HepG2 (cell line): Measurements from ENCODE around the gene SHE. TPM values are rescaled to one million over a fixed set of nuclear protein-coding genes. Genes with fewer than 3 reads are reported as not detected.

Experiments
- ATAC-seq: fragments of 200-7000 bp; cut with Tn5 transposase; 3 replicates; pipeline ENCODE4 v1.9.1; 2020; ENCODE audit warnings: mild to moderate bottlenecking, moderate library complexity
- BruUV-seq: library from RNA; stranded (reverse); fragments of 400-500 nt; replicated peaks from 2 replicates; lab custom pipeline; 2021; lab: Mats Ljungman, UMichigan
- CTCF ChIA-PET: fragments of 300-600 bp; formaldehyde crosslinking; extraction: SDS; loops from one replicate; lab custom pipeline; 2021; ENCODE audit warnings: low total read pairs, inconsistent platforms, low intra/inter-chr PET ratio; lab: Yijun Ruan, JAX
- POLR2A ChIA-PET: fragments of 350-600 bp; sonication (Branson Sonifier 250); formaldehyde crosslinking; loops from one replicate; lab custom pipeline; 2020; ENCODE audit warnings: antibody characterized with exemption, inconsistent platforms; lab: Yijun Ruan, JAX
- DNase-seq: peaks from one replicate; pipeline ENCODE4 v3.0.0-alpha.2; 2015; ENCODE audit warnings: low spot score
- FAIRE-seq: peaks from 3 replicates; lab custom pipeline; 2011; peaks lifted over from hg19 to GRCh38; lab: Jason Lieb, UNC
- H2AFZ ChIP-seq: one replicate; pipeline ENCODE4 v1.6.1; 2011; ENCODE audit warnings: low read length, inconsistent platforms
- H3K27ac ChIP-seq: fragments of 300-600 bp; 3 replicates; pipeline ENCODE4 v1.8.0; 2011; ENCODE audit warnings: mixed run types, mild to moderate bottlenecking, mixed read lengths, low read length, inconsistent platforms; ENCODE audit not compliant: insufficient read depth; ENCODE audit errors: extremely low read length
- H3K27me3 ChIP-seq, 2 experiments: fragments of 200-600 bp in 1 of 2; 2 replicates in 1 of 2; 3 replicates in 1 of 2; pipeline versions ENCODE4 v1.6.0 to v1.8.0; 2011; ENCODE audit warnings: low read length in 2 of 2, mild to moderate bottlenecking in 2 of 2, moderate library complexity in 2 of 2, inconsistent platforms in 1 of 2; ENCODE audit not compliant: insufficient read depth in 2 of 2, control insufficient read depth in 1 of 2
- H3K36me3 ChIP-seq, 2 experiments: fragments of 200-600 bp in 1 of 2; replicated peaks in 1 of 2; 2 replicates in 1 of 2; 3 replicates in 1 of 2; pipeline versions ENCODE4 v1.5.1 to v1.8.0; 2011; ENCODE audit warnings: low read length in 2 of 2, inconsistent platforms in 1 of 2; ENCODE audit not compliant: insufficient read depth in 2 of 2, control insufficient read depth in 1 of 2
- H3K4me1 ChIP-seq: 2 replicates; pipeline ENCODE4 v1.5.1; 2012; ENCODE audit warnings: low read length, inconsistent platforms; ENCODE audit not compliant: insufficient read depth
- H3K4me2 ChIP-seq: 2 replicates; pipeline ENCODE4 v1.6.0; 2011; ENCODE audit warnings: low read depth, low read length, inconsistent platforms
- H3K4me3 ChIP-seq, 3 experiments: fragments of 200-600 bp in 1 of 3; sonication (generic), shearing (Covaris generic) in 1 of 3; replicated peaks in 1 of 3; 2 replicates each; pipeline ENCODE4 v1.5.1; 2011 to 2016; ENCODE audit warnings: low read length in 3 of 3, inconsistent platforms in 2 of 3, low read depth in 2 of 3, mild to moderate bottlenecking in 2 of 3, control low read depth in 1 of 3, mixed read lengths in 1 of 3; ENCODE audit not compliant: insufficient read depth in 1 of 3
- H3K79me2 ChIP-seq: one replicate; pipeline ENCODE4 v1.6.1; 2011; ENCODE audit warnings: low read length, inconsistent platforms; ENCODE audit not compliant: insufficient read depth
- H3K9ac ChIP-seq: 2 replicates; pipeline ENCODE4 v1.6.0; 2011; ENCODE audit warnings: mild to moderate bottlenecking, low read depth, low read length, inconsistent platforms; ENCODE audit not compliant: insufficient read depth
- H3K9me3 ChIP-seq: 2 replicates; pipeline ENCODE4 v1.5.1; 2012; ENCODE audit warnings: mild to moderate bottlenecking, low read length
- H4K20me1 ChIP-seq: 2 replicates; pipeline ENCODE4 v1.6.0; 2011; ENCODE audit warnings: inconsistent platforms, mild to moderate bottlenecking, low read length, moderate library complexity; ENCODE audit not compliant: insufficient read depth
- CCAR2 ChIP-seq: fragments of 200-400 bp; formaldehyde crosslinking; optimal IDR thresholded peaks from 2 replicates; pipeline ENCODE3; 2018; ENCODE audit warnings: low read depth, mild to moderate bottlenecking, low read length, moderate library complexity
- ESRRA ChIP-seq: sonication (generic); formaldehyde crosslinking; IDR thresholded peaks from 2 replicates; pipeline ENCODE4 v1.5.1; 2020; ENCODE audit warnings: mild to moderate bottlenecking, low read depth, missing genetic modification reagents
- FOXA3 ChIP-seq: IDR thresholded peaks from 2 replicates; pipeline ENCODE4 v1.6.1; 2016; ENCODE audit warnings: missing genetic modification reagents, missing compliant biosample characterization
- GABPA ChIP-seq, 2 experiments: IDR thresholded peaks; 2 replicates each; pipeline ENCODE4 v1.6.1; 2011 to 2016; ENCODE audit warnings: low read depth in 2 of 2, low read length in 1 of 2, missing biosample characterization in 1 of 2, missing genetic modification characterization in 1 of 2
- GFI1 ChIP-seq: sonication (generic); formaldehyde crosslinking; IDR thresholded peaks from 2 replicates; pipeline ENCODE4 v1.5.0; 2020; ENCODE audit warnings: missing genetic modification reagents, mild to moderate bottlenecking, borderline replicate concordance
- GLI4 ChIP-seq: sonication (generic); formaldehyde crosslinking; IDR thresholded peaks from 2 replicates; pipeline ENCODE4 v1.5.1; 2020; ENCODE audit warnings: missing genetic modification reagents, mild to moderate bottlenecking, moderate library complexity, borderline replicate concordance
- NFKBIZ ChIP-seq: IDR thresholded peaks from 2 replicates; pipeline ENCODE4 v1.6.1; 2018; ENCODE audit warnings: missing genetic modification reagents, missing compliant biosample characterization
- NR2F2 ChIP-seq: IDR thresholded peaks from 2 replicates; pipeline ENCODE4 v1.6.1; 2012; ENCODE audit warnings: low read depth, inconsistent platforms, borderline replicate concordance
- PATZ1 ChIP-seq: sonication (generic); formaldehyde crosslinking; IDR thresholded peaks from 2 replicates; pipeline ENCODE4 v1.4.0; 2020; ENCODE audit warnings: missing genetic modification reagents
- PAXIP1 ChIP-seq: sonication (generic); formaldehyde crosslinking; conservative IDR thresholded peaks from 2 replicates; pipeline ENCODE4 v1.4.0; 2020; ENCODE audit warnings: mild to moderate bottlenecking, missing genetic modification reagents, moderate library complexity
- SOX6 ChIP-seq, 2 experiments: fragments of 450-650 bp in 1 of 2; sonication (generic) in 1 of 2; formaldehyde crosslinking in 1 of 2; IDR thresholded peaks; 2 replicates each; pipeline versions ENCODE4 v1.4.0 to v1.6.1; 2017 to 2020; ENCODE audit warnings: antibody characterized with exemption in 1 of 2, mild to moderate bottlenecking in 1 of 2, missing genetic modification reagents in 1 of 2
- SP1 ChIP-seq, 2 experiments: fragments of 450-650 bp in 1 of 2; sonication (generic) in 1 of 2; formaldehyde crosslinking in 1 of 2; IDR thresholded peaks; 2 replicates each; pipeline versions ENCODE4 v1.4.0 to v1.6.1; 2016 to 2020; ENCODE audit warnings: missing genetic modification reagents in 1 of 2
- ZBTB21 ChIP-seq: sonication (generic); formaldehyde crosslinking; IDR thresholded peaks from 2 replicates; pipeline ENCODE4 v1.4.0; 2020; ENCODE audit warnings: missing genetic modification reagents
- ZNF17 ChIP-seq: sonication (generic); formaldehyde crosslinking; IDR thresholded peaks from 2 replicates; pipeline ENCODE4 v1.5.0; 2020; ENCODE audit warnings: mild to moderate bottlenecking, missing genetic modification reagents
- ZNF549 ChIP-seq: sonication (generic); formaldehyde crosslinking; IDR thresholded peaks from 2 replicates; pipeline ENCODE4 v1.5.0; 2020; ENCODE audit warnings: missing genetic modification reagents
- WGBS: methylation state at CpG from one replicate; pipeline ENCODE4 v1.1.6; 2017; ENCODE audit warnings: low lambda C conversion rate; 5-methylcytosine and 5-hydroxymethylcytosine counted together
- in situ Hi-C: cut with HindIII; loops from 2 replicates; pipeline ENCODE4 v1.10.0; 2017; ENCODE audit warnings: low pct_unique_long_range_greater_than_20kb; ENCODE audit not compliant: extremely low pct_ligation_motif_present
- intact Hi-C: fragments of 100-400 bp; cut with micrococcal nuclease; formaldehyde crosslinking; loops from one replicate; pipeline ENCODE4 v1.10.0; 2022; ENCODE audit not compliant: unreplicated experiment
- polyA plus RNA-seq, 8 experiments: library from polyadenylated mRNA; depleted of rRNA in 3 of 8; stranded (reverse) in 7 of 8; unstranded in 1 of 8; fragments of >200 nt; fragmentation: Illumina TruSeq in 4 of 8; extraction: Trizol in 4 of 8; gene quantifications; 2 replicates each; pipeline versions ENCODE4 v1.2.1 to v1.2.3, GENCODE V29; 2011 to 2016; ENCODE audit warnings: low read depth in 4 of 8, missing spikeins in 1 of 8, mixed read lengths in 1 of 8; ENCODE audit not compliant: insufficient read depth in 1 of 8
- total RNA-seq, 5 experiments: library from RNA; depleted of rRNA; stranded (reverse); fragments of >200 nt; fragmentation: Illumina TruSeq; extraction: Trizol; gene quantifications; 2 replicates each; pipeline ENCODE4 v1.2.3, GENCODE V29; 2016; ENCODE audit warnings: low read depth in 1 of 5
- TF ChIP-seq, protein P1 (sequence below): IDR thresholded peaks from 2 replicates; pipeline ENCODE4 v1.6.1; 2018; ENCODE audit warnings: missing genetic modification reagents, mild to moderate bottlenecking, missing compliant biosample characterization

The SHE gene
- total and polyA plus RNA-seq, 2 of the 13 experiments (the other 11 are each of a cell fraction or from before 2014, with no cell fraction given), result not detected

- peak overlapping the region; percentile 29 for H3K4me2 ChIP-seq
- POLR2A ChIA-PET, result no interaction called here
- H3K4me3 ChIP-seq, result no peak overlapping the region
- FAIRE-seq (no peak), DNase-seq (no peak), ATAC-seq (peak; percentile 67)
- no TSS peak for BruUV-seq
- H3K27ac ChIP-seq, result no peak overlapping the region
- in situ Hi-C loops, result no loop called here
- WGBS, result 13% methylated on average over 5 of the region's 5 CpGs
- H4K20me1 ChIP-seq, result no peaks in the 10 kb centered on the region
- no peaks in the 10 kb centered on the region for H3K79me2 ChIP-seq
- H2AFZ ChIP-seq, result no peak overlapping the region
- peaks cover 2 to 40% of the 10 kb centered on the region in 2 experiments; a peak in 4 of 5 replicates for H3K27me3 ChIP-seq
- intact Hi-C loops, result no loop called here
- no peaks in the 10 kb centered on the region for H3K36me3 ChIP-seq
- peaks cover 12% of the 10 kb centered on the region for H3K4me1 ChIP-seq
- CTCF ChIA-PET, result no interaction called here
- no peak overlapping the region for H3K9ac ChIP-seq
- no peaks in the 10 kb centered on the region for H3K9me3 ChIP-seq
- TF ChIP-seq SOX6 (IDR thresholded peaks at IDR 0.05), result no peak
- 0 out of 2 replicates have a peak, but pooled peaks have one; percentile 21 for TF ChIP-seq SOX6 (CRISPR knock-in tag; IDR thresholded peaks at IDR 0.05)
- TF ChIP-seq ZNF549 (CRISPR knock-in tag), result no peak
- TF ChIP-seq, protein P1, sequence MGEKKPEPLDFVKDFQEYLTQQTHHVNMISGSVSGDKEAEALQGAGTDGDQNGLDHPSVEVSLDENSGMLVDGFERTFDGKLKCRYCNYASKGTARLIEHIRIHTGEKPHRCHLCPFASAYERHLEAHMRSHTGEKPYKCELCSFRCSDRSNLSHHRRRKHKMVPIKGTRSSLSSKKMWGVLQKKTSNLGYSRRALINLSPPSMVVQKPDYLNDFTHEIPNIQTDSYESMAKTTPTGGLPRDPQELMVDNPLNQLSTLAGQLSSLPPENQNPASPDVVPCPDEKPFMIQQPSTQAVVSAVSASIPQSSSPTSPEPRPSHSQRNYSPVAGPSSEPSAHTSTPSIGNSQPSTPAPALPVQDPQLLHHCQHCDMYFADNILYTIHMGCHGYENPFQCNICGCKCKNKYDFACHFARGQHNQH, result no peak
- peak; percentile 31; the same call in 1 of the 2 replicates for TF ChIP-seq PAXIP1 (CRISPR knock-in tag)
- no peak for TF ChIP-seq GABPA (IDR thresholded peaks at IDR 0.05; ENCODE audit: low read depth, low read length)
- peak; percentile 41; the same call in 1 of the 2 replicates for TF ChIP-seq GABPA (CRISPR knock-in tag; IDR thresholded peaks at IDR 0.05; ENCODE audit: low read depth)
- no peak for TF ChIP-seq CCAR2
- TF ChIP-seq NR2F2, result peak; percentile 76
- TF ChIP-seq FOXA3 (CRISPR knock-in tag), result 0 out of 2 replicates have a peak, but pooled peaks have one; percentile 10
- no peak for TF ChIP-seq GLI4 (CRISPR knock-in tag)
- peak; percentile 60; the same call in 1 of the 2 replicates for TF ChIP-seq GFI1 (CRISPR knock-in tag)
- peak; percentile 80; the same call in 1 of the 2 replicates for TF ChIP-seq ESRRA (CRISPR knock-in tag)
- TF ChIP-seq SP1 (IDR thresholded peaks at IDR 0.05), result no peak
- TF ChIP-seq SP1 (CRISPR knock-in tag; IDR thresholded peaks at IDR 0.05), result no peak
- no peak for TF ChIP-seq NFKBIZ (CRISPR knock-in tag)
- TF ChIP-seq ZBTB21 (CRISPR knock-in tag), result no peak
- no peak for TF ChIP-seq ZNF17 (CRISPR knock-in tag)
- 0 out of 2 replicates have a peak, but pooled peaks have one; percentile 14 for TF ChIP-seq PATZ1 (CRISPR knock-in tag)
Measured at GRCh38 chr1:154497026-154497806, 5.0 kb downstream of the SHE start.
